ENCODE results near the gene IER2.
A peak's percentile ranks its signal among the peaks of the same experiment; 100 is the strongest.

Gene IER2

DNA sequence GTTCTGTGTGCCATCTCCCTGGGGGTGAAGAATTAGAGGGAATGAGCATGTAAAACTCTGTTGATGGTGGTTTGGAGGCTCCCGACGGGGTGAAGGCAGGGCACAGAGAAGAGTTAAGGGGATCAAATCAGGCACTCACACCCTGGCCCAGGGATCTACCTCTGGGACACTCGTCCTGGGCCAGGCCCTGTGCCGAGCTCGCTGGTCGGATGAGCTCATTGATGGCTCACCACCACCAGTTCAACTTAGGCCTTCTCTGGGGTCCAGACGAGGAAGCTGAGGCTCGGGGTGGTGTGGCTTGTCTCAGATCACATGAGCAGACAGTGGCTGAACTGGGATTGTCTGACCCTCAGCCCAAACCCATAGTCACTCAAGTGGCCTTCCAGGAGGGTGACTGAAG lies 30.6 kb upstream of the IER2 start:
- DNase-seq, result peak; percentile 87

DNA sequence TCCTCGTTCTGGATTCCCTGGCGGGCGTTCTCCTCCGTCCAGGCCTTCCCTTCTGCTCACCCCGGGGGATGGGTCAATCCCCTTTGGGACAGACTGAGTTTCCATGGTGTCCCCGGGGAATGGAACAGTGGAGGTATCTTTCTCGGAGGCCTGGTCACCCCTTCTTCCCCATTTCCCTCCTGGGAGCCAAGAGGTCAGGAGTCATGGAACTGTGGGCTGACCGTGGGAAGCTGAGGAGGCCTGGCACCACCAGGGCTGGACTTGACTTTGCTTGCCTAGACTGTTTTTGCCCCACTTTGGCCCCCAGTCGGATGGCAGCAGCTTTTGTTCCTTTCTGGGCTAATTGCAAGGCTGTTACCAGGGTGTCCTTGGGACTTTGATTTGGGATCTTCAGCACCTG lies 30.2 kb upstream of the IER2 start:
- DNase-seq, result no peak

- DNase-seq, result no peak
Observed at GRCh38 chr19:13120817-13121216, 29.4 kb upstream of the IER2 start.

DNA sequence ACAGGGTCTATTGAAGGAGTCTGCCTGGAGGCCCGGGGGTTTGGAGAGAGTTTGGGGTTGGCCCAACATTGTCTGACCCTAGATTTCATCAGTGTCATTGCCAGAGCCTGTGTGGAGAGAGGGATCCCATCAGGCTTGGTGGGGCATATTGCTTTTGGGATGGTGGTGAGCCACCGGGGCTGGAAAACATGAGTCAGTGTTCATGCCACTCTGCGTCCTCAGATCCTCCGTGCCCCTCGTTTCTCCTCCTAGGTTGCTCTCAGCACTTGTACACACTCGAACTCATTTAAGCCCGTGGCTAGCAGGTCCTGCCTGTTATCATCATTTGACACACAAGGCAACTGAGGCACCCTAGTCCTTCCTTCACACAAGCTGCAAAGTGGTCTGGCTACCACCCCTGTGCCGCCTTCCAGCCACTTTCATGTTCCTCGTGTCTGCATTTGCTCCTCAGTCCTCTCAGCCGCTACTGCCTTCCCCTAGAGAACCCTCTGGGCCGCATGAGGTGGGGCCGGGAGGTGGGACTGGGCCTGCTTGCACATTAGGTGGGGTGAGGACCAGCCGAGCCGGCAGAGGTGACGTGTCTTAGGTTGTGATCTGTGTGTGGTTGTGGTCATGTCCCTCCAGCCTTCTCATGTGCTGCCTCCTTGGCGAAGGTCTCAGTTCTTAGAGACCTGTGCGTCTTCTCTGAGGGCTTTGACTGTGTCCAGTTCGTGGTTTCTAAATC lies 28.5 kb upstream of the IER2 start:
- no peak for DNase-seq

DNA sequence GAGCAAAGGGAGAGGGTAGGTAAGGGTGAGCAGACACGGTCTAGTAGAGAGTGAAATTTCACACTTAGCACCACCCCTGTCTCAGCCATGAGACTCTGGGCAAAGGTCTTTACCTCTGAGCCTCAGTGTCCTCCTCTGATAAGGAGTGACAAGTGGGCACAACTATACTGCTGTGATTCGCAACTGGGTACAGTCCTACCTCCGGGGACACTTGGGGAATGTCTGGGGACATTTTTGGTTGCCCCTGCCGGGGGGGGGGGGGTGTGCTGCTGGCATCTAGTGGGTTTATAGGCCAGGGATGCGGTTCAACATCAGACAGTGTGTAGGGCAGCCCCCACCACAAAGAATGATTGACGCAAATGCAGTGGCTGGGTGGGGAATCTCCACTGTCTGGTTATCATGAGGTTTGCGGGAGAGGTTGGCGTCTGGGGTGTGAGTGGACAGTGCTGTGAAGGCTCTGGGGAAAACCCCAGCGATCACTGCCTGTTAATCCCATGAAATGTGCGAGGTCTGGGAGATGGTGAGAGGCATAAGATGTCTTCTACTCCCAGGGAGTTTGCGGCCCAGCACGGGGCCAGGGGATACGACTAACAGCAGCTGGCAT lies 27.8 kb upstream of the IER2 start:
- no peak for DNase-seq

DNA sequence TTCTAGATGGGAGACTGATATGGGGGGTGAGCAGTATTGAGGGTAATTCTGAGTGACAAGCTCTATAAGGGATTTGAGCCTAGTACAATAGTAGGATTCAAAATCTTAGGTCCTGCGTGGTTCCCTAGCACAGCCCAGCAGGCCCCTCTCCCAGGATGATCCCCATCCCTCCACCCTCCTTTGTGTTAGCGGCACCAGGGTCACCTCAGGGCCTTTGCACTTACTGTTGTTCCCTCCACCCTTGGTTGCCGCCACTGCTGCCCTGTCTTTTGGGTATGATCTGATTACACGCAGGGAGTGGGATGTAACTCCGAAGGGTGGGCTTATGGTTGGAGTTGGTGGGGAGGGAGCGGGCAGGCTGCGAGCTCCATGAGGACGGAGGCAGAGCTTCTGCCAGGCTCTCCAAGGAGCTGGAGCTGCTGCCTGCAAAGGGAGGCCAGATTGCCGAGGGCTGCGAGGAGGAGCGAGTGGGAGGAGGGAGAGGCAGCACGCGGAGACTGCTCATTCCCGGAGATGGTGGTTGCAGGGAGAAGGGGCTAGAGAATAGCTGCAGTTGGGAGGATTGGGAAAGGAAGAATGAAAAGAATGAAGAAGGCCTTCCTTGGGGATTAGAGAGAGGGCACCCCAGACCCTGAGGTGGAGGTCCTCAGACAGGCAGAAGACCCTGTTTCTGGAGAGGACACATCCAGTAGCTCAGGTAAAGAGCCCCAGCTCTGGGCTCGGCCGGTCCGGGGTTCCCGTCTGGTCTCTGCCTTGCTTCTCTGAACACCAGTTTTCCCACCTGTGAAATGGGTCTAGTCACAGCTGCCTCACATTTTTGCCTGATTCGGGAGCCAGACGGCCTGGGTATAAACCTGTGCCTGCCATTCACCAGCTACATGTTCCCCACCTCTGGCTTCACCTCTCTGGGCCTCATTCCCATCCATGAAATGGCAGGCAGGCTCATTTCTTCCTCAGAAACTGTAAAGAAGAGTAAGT lies 26.9 kb upstream of the IER2 start:
- no peak for DNase-seq

GRCh38 chr19:13127051-13127450 lies 23.2 kb upstream of the IER2 start:
- no peak for DNase-seq

DNA sequence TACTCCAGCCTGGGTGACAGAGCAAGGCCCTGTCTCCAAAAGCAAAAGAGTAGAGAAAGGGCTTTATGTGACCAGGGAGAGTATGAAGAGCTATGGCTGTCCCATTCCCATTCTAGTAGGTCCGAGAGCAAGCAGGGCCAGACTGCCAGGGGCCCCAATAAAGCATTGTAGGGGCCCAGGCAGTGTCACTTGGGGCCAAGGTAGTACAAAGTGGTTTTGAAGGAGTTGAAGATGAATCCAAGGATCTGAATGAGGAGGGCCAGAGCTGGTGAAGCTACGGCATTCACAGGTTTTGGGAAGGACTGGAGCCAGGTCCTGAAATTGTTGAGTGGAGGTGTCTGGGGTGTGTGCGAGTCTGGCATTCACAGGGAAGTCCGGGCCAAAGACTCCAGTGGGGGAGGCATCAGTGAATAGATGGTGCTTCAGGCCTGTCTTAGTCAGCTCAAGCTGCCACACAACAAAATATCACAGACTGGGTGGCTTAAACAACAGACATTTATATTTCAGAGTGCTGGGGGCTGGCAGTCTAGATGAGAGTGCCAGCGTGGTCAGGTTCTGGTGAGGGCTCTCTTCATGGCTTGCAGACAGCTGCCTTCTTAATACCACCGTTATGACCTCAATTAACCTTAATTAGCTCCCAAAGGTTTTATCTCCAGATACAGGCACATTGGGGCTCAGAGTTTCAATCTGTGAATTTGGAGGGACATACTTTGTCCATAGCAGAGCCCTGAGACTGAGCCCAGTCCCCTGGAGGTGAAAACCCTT lies 22.2 kb upstream of the IER2 start:
- DNase-seq, result no peak

GRCh38 chr19:13128583-13128982 lies 21.6 kb upstream of the IER2 start:
- DNase-seq, result no peak

DNA sequence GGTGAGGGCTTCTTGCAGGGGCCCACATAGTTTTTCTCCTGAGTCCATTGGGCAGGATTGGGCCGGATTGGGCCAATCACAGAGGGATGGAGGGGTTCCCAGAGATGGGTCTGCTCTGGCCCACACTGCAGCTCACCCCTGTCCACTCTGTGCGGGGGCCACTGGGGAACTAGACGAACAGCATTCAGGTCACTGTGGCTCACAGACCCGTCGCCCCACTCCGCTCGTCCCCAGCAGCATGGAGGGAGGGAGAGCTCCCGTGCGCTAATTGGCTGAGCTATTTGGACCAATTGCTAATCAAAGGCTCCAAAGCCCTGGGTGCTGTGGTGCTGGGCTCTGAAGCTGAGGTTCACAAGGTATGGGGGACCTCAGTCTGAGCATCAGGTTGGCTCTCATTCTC lies 20.8 kb upstream of the IER2 start:
- DNase-seq, result no peak

DNA sequence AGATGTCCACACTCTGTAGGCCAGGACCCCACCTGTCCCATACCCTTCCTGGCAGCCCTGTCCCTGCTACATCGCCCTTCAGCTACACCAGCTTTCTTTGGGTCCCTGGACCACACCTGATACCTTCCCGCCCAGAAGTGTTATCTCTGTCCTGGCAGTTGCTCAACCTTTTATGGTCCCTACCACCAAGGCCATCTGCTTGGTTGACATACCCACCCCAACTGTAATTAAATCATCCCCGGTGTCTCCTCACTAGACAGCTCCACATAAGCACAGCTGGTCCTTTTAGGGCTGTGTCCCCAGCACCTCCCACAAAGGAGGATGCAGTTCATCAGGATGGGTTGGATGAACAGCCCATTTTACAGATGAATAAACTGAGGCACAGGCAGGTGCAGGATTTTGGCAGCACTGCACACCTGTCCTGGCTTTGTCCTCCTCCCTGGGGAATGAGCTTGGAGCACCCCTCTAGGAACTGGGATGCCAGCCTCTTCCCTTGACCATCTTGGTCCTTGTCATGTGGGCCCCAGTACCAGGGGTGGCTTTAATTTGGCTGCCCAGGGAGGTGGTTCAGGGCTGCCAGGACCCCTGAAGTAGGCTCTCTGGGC lies 19.2 kb upstream of the IER2 start:
- DNase-seq, result no peak

GRCh38 chr19:13132471-13133180 lies 17.6 kb upstream of the IER2 start:
- no peak for DNase-seq

DNA sequence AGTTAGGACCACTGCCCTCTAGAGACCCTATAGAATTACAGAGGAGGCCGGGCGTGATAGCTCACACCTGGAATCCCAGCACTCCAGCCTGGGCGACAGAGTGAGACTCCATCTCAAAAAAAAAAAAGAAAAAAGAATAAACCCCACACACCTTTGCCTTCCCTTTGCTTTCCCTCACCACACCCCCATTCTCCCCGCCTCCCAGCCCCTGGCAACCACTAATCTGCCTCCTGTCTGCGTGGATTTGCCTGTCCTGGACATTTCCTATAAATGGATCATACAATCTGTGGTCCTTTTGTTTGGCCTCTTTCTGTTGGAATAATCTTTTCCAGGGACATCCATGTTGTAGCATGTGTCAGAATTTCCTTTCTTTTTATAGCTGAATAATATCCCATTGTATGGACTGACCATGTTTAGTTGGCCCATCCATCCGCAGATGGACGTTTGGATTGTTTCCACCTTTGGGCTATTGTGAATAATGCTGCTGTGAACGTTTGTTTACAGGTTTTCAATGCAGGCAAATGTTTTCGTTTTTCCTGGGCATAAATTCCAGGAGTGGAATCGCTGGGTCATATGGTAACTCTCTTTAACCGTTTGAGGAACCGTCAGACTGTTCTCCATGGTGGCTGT lies 16.9 kb upstream of the IER2 start:
- no peak for DNase-seq

DNA sequence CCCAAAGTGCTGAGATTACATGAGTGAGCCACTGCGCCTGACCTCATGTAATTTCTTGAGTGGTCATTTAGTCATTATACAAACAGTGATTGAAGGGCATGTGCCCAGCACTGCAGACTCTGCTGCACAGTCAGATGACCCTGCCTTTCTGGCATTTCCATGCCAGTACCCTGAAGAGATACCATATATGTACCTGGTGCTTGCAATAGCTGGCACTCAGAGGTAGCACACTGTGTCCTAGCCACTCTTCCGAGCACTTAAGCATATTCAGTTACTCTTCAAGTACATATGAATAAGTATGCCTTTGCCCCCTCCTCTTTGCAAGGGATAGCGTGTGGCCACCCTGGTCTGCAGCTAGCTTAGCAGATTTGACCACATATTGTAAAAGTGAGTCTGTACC lies 15.6 kb upstream of the IER2 start:
- DNase-seq, result no peak

- no peak for DNase-seq
Observed at GRCh38 chr19:13135068-13136062, 14.8 kb upstream of the IER2 start.

GRCh38 chr19:13137290-13137794 lies 12.9 kb upstream of the IER2 start:
- no peak for DNase-seq

GRCh38 chr19:13138171-13138915 lies 11.9 kb upstream of the IER2 start:
- DNase-seq, result no peak

DNA sequence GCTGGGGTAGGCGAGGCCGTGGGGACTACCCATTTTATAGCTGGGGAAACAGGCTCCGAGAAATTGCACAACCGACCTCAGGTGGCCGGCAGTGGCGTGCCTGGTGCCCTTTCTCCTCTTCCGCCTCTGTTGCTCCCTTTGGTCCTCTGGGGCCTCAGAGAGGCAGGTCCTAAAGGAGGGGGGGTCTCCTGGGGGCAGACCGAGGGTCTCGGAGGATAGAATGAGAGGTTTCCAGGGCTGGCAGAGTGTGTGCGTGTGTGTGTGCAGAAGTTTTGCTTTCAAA lies 11.4 kb upstream of the IER2 start:
- DNase-seq, result no peak

DNA sequence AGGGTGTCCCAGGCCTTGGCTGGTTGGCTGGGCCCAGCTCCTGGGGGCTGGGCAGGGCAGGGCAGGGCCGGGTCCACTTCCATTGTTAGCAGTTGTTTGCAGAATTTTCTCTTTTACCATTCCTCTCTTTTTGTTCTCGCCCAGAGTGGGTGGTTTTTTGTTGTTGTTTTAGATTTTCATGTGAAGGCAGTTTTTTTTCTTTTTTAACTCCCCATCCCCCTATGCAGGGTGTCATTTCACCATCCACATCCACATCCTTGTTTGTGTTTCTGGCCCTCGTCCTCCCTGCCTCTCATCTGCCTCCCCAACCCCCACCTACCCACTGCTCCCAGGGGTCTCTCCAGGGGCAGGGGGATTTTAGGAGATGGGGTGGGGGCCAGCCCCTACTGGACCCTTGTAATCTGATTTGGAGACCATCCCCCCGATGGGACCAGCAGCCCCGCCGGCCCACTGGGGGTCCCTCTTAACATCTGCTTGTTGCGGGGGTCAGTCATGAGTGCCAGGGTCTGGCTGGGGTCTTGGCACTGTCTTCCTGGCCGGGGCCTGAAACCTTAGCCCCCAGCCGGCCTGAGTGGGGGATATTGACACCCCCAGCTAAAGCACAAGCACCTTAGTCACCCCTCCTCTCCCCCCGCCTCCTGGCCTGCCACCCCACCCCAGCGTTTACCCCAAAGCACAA lies 10.4 kb upstream of the IER2 start:
- no peak for DNase-seq

Data from inflammatory macrophage treated with lipopolysaccharide for 4 hours (primary cell).